Measurements from ENCODE around the gene ACAD9. TPM values are rescaled to one million over a fixed set of nuclear protein-coding genes. Genes with fewer than 3 reads are reported as not detected.
A peak's percentile ranks its signal among the peaks of the same experiment; 100 is the strongest.
"Not testable (repeated sequence)": the region's sequence is repeated elsewhere in the genome, so short reads cannot be mapped to it uniquely, and the experiment has no call there.

ACAD9 gene
- total and polyA plus RNA-seq, 7 experiments from 2014 or later, result 17.1 to 74.0 (median 57.5) TPM

DNA sequence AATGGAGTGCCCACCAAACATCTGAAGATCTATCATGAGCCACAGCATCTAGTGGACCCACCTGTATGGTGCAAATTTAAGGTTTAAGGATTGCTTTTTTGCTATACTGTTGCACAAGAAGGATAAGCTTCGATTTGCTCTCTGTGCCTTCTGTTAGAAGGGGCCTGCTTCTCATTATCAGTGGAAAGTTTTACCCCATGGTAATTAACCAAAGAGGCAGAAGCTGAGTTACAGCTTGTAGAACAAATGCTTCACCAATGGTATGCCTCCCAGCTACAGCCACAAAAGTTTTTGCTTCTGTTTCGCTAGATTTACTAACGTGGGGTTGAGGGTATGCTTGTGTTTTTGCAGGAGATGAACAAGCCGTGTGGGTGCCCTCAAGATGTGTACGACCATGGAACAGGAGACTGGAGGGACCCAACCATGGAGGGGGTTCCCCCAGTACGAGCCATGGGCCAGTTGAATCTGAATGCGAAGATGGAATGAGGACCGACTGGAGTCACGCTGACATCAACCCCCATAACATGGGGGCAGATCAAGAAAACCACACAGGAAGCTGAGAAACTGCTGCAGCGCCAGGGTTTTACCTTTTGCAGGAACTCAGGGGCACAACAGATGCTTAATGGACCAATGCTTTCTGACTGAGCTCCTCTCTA, 43.5 kb downstream of the ACAD9 start:
- POLR2A ChIA-PET, result interaction anchor here (0.6 to 3.9 kb wide), 13 partner anchors 8 to 393 kb away, joined by 3 to 46 read pairs (median 4); partner anchors contain the start of gene ACAD9
- CTCF ChIA-PET, result interaction anchor here (0.6 to 6.5 kb wide), 10 partner anchors 15 to 393 kb away, joined by 3 to 85 read pairs (median 4); partner anchors contain the start of gene ACAD9
- peak overlapping the region; percentile 41 for H3K4me3 ChIP-seq (ENCODE audit: low read length)

DNA sequence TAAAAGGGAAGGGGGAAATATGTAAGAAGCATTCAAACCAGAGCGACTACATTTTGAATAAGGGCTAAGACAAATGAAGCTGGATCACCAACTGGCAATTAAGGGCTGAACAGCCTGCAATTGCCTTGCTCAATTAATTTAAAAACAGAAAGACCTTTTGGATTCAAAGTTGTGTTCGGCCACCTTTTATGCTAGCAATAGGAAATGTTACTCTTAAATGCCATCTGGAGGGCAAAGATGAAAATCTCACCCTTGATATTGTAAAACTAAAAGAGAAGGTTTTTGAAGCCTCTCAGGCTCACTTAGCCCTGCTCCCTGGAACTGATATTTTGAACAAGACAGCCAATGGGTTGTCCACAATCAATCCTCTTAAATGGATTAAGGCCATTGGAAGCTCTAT, 44.2 kb downstream of the ACAD9 start:
- Mint-ChIP-seq H3K27me3 (peaks cover 0 to 8% (median 0%) of the 10 kb centered on the region in 5 donors), H3K4me1 (peaks cover 20 to 64% (median 52%) of the 10 kb centered on the region in 7 donors), H3K9me3 (peaks cover 0 to 32% (median 8%) of the 10 kb centered on the region in 11 donors), H3K27ac (peak overlapping the region; percentile 75 to 96 (median 89)), H3K4me3 (peak overlapping the region; percentile 75 to 87 (median 84)), H3K36me3 (peaks cover 5 to 51% (median 22%) of the 10 kb centered on the region in 5 donors)
- DNase-seq (peak in 6 of 9 donors; percentile 9 to 49 (median 36)), ATAC-seq (peak; percentile 68)
- no peaks in the 10 kb centered on the region for H3K9me3 ChIP-seq (ENCODE audit: control insufficient read depth in 2 of 3, low read length in 3 of 3)
- ChIA-PET CTCF (interaction anchor here (0.9 to 6.5 kb wide), 5 partner anchors 39 to 243 kb away, joined by 3 to 85 read pairs (median 4); partner anchors contain the start of gene ACAD9), POLR2A (interaction anchor here (0.6 to 3.9 kb wide), 13 partner anchors 9 to 393 kb away, joined by 3 to 46 read pairs (median 4); partner anchors contain the start of gene ACAD9)
- no peaks in the 10 kb centered on the region for H3K36me3 ChIP-seq (ENCODE audit: control insufficient read depth in 2 of 3, insufficient read depth in 3 of 3, low read length in 3 of 3)
- H3K4me1 ChIP-seq (ENCODE audit: control insufficient read depth in 2 of 2, insufficient read depth in 2 of 2, low read length in 2 of 2), result peaks cover 13 to 23% of the 10 kb centered on the region in 2 donors
- H3K27ac ChIP-seq (ENCODE audit: low read depth, low read length), result peak overlapping the region; percentile 63
- H3K4me3 ChIP-seq (ENCODE audit: low read length), result peak overlapping the region; percentile 41
- no peaks in the 10 kb centered on the region for H3K27me3 ChIP-seq (ENCODE audit: control insufficient read depth in 2 of 2, insufficient read depth in 2 of 2, low read length in 2 of 2)
- intact Hi-C loops (cut with micrococcal nuclease), result loop anchor here (1.0 to 5.0 kb wide), 10 partner anchors 44 to 306 kb away; partner anchors contain the start of genes ACAD9 (in 2 of the 2) and RPN1 (in 1 of the 2)

More for the DNA sequence above, 43.5 kb downstream of the ACAD9 start:
- H3K36me3 ChIP-seq (ENCODE audit: control insufficient read depth in 2 of 3, insufficient read depth in 3 of 3, low read length in 3 of 3), result no peaks in the 10 kb centered on the region
- Mint-ChIP-seq H3K27ac (peak overlapping the region; percentile 75 to 96 (median 89)), H3K36me3 (peaks cover 5 to 54% (median 26%) of the 10 kb centered on the region in 5 donors), H3K9me3 (peaks cover 0 to 36% (median 12%) of the 10 kb centered on the region in 11 donors), H3K27me3 (peaks cover 0 to 3% (median 0%) of the 10 kb centered on the region in 5 donors), H3K4me1 (peaks cover 20 to 66% (median 52%) of the 10 kb centered on the region in 7 donors), H3K4me3 (peak overlapping the region; percentile 75 to 87 (median 84))
- no peaks in the 10 kb centered on the region for H3K9me3 ChIP-seq (ENCODE audit: control insufficient read depth in 2 of 3, low read length in 3 of 3)
- peaks cover 13 to 23% of the 10 kb centered on the region in 2 donors for H3K4me1 ChIP-seq (ENCODE audit: control insufficient read depth in 2 of 2, insufficient read depth in 2 of 2, low read length in 2 of 2)
- DNase-seq, result peak in 8 of 9 donors; percentile 60 to 73 (median 69)
- H3K27ac ChIP-seq (ENCODE audit: low read depth, low read length), result peak overlapping the region; percentile 63
- H3K27me3 ChIP-seq (ENCODE audit: control insufficient read depth in 2 of 2, insufficient read depth in 2 of 2, low read length in 2 of 2), result no peaks in the 10 kb centered on the region
- peak; percentile 73 for ATAC-seq
- intact Hi-C loops (cut with micrococcal nuclease), result loop anchor here (1.0 to 5.0 kb wide), 10 partner anchors 44 to 306 kb away; partner anchors contain the start of genes ACAD9 (in 2 of the 2) and RPN1 (in 1 of the 2)

DNA sequence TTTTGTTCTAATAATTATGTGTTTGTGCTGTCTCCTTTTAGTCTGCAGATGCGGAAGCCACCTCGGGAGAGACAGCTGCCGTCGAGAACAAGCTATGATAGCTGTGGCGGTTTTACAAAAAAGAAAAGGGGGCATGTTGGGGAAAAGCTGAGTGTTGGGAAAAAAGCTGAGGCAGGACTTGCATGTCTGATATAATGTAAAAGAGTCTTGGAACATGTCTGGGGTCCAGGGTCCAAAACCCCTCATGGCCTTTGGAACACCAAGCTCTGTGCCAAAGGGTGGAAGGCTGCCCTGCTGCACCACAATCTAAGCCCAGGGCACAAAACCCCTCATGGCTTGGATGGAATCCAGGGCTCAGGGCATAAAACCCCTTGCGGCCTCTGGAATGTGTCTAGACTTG, 44.6 kb downstream of the ACAD9 start:
- Mint-ChIP-seq H3K27ac (peak overlapping the region; percentile 75 to 96 (median 89)), H3K36me3 (peaks cover 5 to 48% (median 18%) of the 10 kb centered on the region in 5 donors), H3K9me3 (peaks cover 0 to 31% (median 7%) of the 10 kb centered on the region in 11 donors), H3K4me3 (peak overlapping the region; percentile 75 to 87 (median 84)), H3K4me1 (peaks cover 20 to 63% (median 52%) of the 10 kb centered on the region in 7 donors)
- H3K4me3 ChIP-seq (ENCODE audit: low read length); H3K27me3 Mint-ChIP-seq; ATAC-seq; H3K27me3 ChIP-seq (ENCODE audit: control insufficient read depth in 2 of 2, insufficient read depth in 2 of 2, low read length in 2 of 2); H3K9me3 ChIP-seq (ENCODE audit: control insufficient read depth in 2 of 3, low read length in 3 of 3); DNase-seq; H3K36me3 ChIP-seq (ENCODE audit: control insufficient read depth in 2 of 3, insufficient read depth in 3 of 3, low read length in 3 of 3): not testable (repeated sequence)
- CTCF ChIA-PET, result interaction anchor here (0.6 to 6.5 kb wide), 4 partner anchors 15 to 243 kb away, joined by 3 to 85 read pairs (median 4); partner anchors contain the start of gene ACAD9
- Histone ChIP-seq H3K27ac (ENCODE audit: low read depth, low read length) (peak overlapping the region; percentile 63), H3K4me1 (ENCODE audit: control insufficient read depth in 2 of 2, insufficient read depth in 2 of 2, low read length in 2 of 2) (peaks cover 13 to 23% of the 10 kb centered on the region in 2 donors)
- POLR2A ChIA-PET, result interaction anchor here (0.7 to 3.9 kb wide), 10 partner anchors 9 to 392 kb away, joined by 3 to 46 read pairs (median 5); partner anchors contain the start of gene ACAD9
- intact Hi-C loops (cut with micrococcal nuclease), result loop anchor here (1.0 to 5.0 kb wide), 10 partner anchors 45 to 307 kb away; partner anchors contain the start of genes ACAD9 (in 2 of the 2) and RPN1 (in 1 of the 2)

DNA sequence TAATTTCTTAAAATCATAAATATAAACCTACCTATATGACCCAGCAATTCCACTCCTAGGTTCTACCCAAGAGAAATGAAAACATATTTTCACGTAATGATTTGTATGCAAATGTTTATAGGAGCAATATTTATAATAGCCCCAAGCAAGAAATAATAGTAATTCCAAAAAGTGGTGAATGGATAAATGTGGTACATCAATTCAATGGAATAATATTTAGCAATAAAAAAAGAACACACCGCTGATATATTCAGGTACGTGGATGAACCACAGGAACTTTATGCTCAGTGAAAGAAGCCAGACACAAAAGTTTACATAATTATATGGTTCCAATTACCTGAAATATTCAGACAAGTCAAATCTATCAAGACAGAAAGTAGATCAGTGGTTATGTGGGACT, 49.9 kb downstream of the ACAD9 start:
- H3K27me3 Mint-ChIP-seq, result peaks cover 0 to 15% (median 0%) of the 10 kb centered on the region in 5 donors
- Histone ChIP-seq H3K4me1 (ENCODE audit: control insufficient read depth in 2 of 2, insufficient read depth in 2 of 2, low read length in 2 of 2) (peaks cover 0 to 4% of the 10 kb centered on the region in 2 donors), H3K9me3 (ENCODE audit: control insufficient read depth in 2 of 3, low read length in 3 of 3) (no peaks in the 10 kb centered on the region), H3K4me3 (ENCODE audit: low read length) (no peak overlapping the region), H3K36me3 (ENCODE audit: control insufficient read depth in 2 of 3, insufficient read depth in 3 of 3, low read length in 3 of 3) (no peaks in the 10 kb centered on the region), H3K27me3 (ENCODE audit: control insufficient read depth in 2 of 2, insufficient read depth in 2 of 2, low read length in 2 of 2) (no peaks in the 10 kb centered on the region), H3K27ac (ENCODE audit: low read depth, low read length) (no peak overlapping the region)
- no peak for ATAC-seq
- CTCF ChIA-PET, result no interaction called here
- H3K9me3 Mint-ChIP-seq, result peaks cover 0 to 27% (median 0%) of the 10 kb centered on the region in 11 donors
- no peak for DNase-seq
- POLR2A ChIA-PET, result no interaction called here
- H3K4me1 Mint-ChIP-seq, result peaks cover 3 to 14% (median 13%) of the 10 kb centered on the region in 7 donors
- no peak overlapping the region for H3K27ac Mint-ChIP-seq
- intact Hi-C loops (cut with micrococcal nuclease), result no loop called here
- peaks cover 0 to 13% (median 0%) of the 10 kb centered on the region in 5 donors for H3K36me3 Mint-ChIP-seq
- H3K4me3 Mint-ChIP-seq, result no peak overlapping the region

DNA sequence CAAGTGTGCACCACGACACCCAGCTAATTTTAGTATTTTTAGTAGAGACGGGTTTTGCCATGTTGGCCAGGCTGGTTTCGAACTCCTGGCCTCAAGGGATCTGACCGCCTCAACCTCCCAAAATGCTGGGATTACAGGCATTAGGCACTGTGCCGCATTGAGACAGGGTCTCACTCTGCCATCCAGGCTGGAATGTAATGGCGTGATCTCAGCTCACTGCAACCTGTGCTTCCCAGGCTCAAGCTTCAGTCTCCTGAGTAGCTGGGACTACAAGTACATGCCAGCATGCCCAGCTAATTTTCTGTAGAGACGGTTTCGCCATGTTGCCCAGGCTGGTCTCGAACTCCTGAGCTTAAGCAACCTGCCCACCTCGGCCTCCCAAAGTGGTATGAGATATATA, 51.6 kb downstream of the ACAD9 start:
- ATAC-seq (no peak), DNase-seq (no peak)
- H3K4me1 Mint-ChIP-seq, result no peaks in the 10 kb centered on the region
- peaks cover 0 to 3% (median 0%) of the 10 kb centered on the region in 5 donors for H3K36me3 Mint-ChIP-seq
- Histone ChIP-seq H3K9me3 (ENCODE audit: control insufficient read depth in 2 of 3, low read length in 3 of 3) (no peaks in the 10 kb centered on the region), H3K36me3 (ENCODE audit: control insufficient read depth in 2 of 3, insufficient read depth in 3 of 3, low read length in 3 of 3) (no peaks in the 10 kb centered on the region), H3K4me3 (ENCODE audit: low read length) (no peak overlapping the region), H3K27me3 (ENCODE audit: control insufficient read depth in 2 of 2, insufficient read depth in 2 of 2, low read length in 2 of 2) (no peaks in the 10 kb centered on the region), H3K4me1 (ENCODE audit: control insufficient read depth in 2 of 2, insufficient read depth in 2 of 2, low read length in 2 of 2) (no peaks in the 10 kb centered on the region), H3K27ac (ENCODE audit: low read depth, low read length) (no peak overlapping the region)
- intact Hi-C loops (cut with micrococcal nuclease), result no loop called here
- H3K9me3 Mint-ChIP-seq, result peaks cover 0 to 16% (median 0%) of the 10 kb centered on the region in 11 donors
- H3K27ac Mint-ChIP-seq, result no peak overlapping the region
- peaks cover 0 to 15% (median 0%) of the 10 kb centered on the region in 5 donors for H3K27me3 Mint-ChIP-seq
- ChIA-PET POLR2A (no interaction called here), CTCF (no interaction called here)
- no peak overlapping the region for H3K4me3 Mint-ChIP-seq

DNA sequence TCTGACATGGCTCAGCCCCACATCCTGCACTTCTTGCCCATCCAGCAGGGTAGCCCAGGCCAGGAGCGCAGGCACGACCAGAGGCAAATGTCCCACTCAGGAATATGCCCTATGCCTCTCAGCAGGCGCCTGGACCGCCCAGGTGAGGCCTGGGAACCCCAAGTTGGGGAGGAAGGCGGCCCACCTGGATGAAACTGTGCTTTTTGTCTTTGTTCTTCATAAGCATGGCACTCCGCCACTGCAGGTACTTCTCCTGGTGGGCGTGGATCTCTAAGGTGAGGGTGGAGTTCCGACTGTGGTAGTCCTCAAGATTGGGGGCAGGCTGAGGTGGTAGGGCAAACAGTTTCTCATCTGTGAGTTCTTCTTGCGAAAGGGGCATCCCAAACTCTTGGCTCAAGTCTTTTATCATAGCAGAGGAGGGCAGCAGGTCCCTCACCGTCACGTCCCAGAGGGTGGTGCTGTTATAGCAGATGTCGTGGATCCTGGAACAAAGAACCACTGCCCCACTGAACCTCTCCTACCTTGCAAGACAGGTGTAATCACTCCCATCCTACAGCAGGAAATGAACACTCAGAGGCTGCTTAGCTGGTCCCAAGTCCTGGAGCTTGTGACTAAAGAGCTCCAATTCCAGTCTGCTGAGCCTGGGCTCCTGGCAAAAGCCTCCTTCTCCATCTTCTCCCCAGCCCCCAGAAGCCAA, 53.2 kb downstream of the ACAD9 start:
- Mint-ChIP-seq H3K9me3 (peaks cover 0 to 7% (median 0%) of the 10 kb centered on the region in 11 donors), H3K4me3 (no peak overlapping the region), H3K27ac (no peak overlapping the region), H3K27me3 (peaks cover 0 to 11% (median 0%) of the 10 kb centered on the region in 5 donors), H3K36me3 (no peaks in the 10 kb centered on the region), H3K4me1 (no peaks in the 10 kb centered on the region)
- POLR2A ChIA-PET, result no interaction called here
- no peaks in the 10 kb centered on the region for H3K9me3 ChIP-seq (ENCODE audit: control insufficient read depth in 2 of 3, low read length in 3 of 3)
- no peak for DNase-seq
- H3K36me3 ChIP-seq (ENCODE audit: control insufficient read depth in 2 of 3, insufficient read depth in 3 of 3, low read length in 3 of 3), result no peaks in the 10 kb centered on the region
- intact Hi-C loops (cut with micrococcal nuclease), result no loop called here
- CTCF ChIA-PET, result interaction anchor here (0.6 kb wide), 1 partner anchor 57 kb away, joined by 3 read pairs; no protein-coding TSS in a partner anchor
- H3K27ac ChIP-seq (ENCODE audit: low read depth, low read length), result no peak overlapping the region
- H3K4me1 ChIP-seq (ENCODE audit: control insufficient read depth in 2 of 2, insufficient read depth in 2 of 2, low read length in 2 of 2), result no peaks in the 10 kb centered on the region
- H3K4me3 ChIP-seq (ENCODE audit: low read length), result no peak overlapping the region
- no peaks in the 10 kb centered on the region for H3K27me3 ChIP-seq (ENCODE audit: control insufficient read depth in 2 of 2, insufficient read depth in 2 of 2, low read length in 2 of 2)
- ATAC-seq, result no peak
